GM12865 (cell line): Measurements from ENCODE around the gene GATA1.

Experiments used
- DNase-seq: peaks from one replicate; pipeline ENCODE4 v3.0.0; 2010; ENCODE audit warnings: low read depth
- H3K4me3 ChIP-seq: 2 replicates; pipeline ENCODE4 v1.5.1; 2011; ENCODE audit warnings: mild to moderate bottlenecking, low read depth, low read length, control low read depth
- CTCF ChIP-seq: IDR thresholded peaks from 2 replicates; pipeline ENCODE4 v1.5.1; 2011; ENCODE audit warnings: low read length, control low read depth, low read depth, inconsistent platforms; ENCODE audit not compliant: insufficient read depth; ENCODE audit errors: missing control alignments

GATA1 gene

DNA sequence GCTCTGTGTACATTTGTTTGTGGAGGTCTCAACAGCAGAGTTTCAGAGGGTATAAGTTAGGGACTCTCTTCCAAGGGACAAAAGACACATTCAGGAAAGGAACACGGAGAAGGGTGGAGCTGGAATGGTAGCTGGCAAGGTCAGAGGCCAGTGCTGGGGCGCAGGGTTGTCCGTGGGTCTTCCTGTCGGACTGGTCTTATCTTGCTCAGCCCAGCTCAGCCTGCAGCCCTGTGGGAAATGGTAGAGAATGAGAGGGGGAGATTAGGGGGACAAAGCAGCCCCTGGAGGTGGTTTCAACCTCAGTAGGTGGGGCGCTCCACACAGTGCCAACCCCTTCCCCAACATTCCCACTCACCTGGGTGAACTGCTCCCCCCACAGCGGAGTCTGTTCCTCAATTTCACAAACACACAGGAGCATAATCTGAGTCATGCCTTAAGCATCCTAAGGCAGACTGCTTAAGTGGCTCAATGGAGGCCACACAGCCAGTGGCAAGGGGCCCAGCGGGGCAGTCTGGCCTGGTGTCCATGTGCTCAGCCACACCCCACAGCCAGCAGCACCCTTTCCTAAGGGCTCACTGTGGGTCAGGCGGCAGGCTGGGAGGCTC is 8.6 kb downstream of the GATA1 start:
- H3K4me3 ChIP-seq = no peak overlapping the region
- no peak for TF ChIP-seq CTCF
- DNase-seq = no peak

DNA sequence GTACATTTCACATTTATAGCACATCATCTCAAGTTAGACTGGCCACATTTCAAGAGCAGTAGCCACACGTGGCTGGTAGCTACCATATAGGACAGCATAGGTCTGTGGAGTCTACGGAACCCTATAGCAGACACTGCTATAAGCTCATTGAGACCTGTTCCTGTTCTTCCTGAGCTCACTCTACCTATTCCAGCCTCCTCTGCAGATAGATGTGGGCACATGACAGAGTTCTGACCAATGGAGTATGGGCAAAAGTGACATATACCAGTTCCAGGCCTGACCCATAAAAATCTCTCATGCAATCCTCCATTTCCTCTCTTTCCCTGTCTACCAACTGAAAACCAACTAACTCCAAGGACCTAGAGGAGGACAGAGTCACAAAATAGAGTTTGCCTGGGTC is 11.9 kb downstream of the GATA1 start:
- TF ChIP-seq CTCF = no peak
- DNase-seq = no peak
- H3K4me3 ChIP-seq = no peak overlapping the region

GRCh38 chrX:48800574-48801279 is 14.3 kb downstream of the GATA1 start:
- TF ChIP-seq CTCF = no peak
- peak; percentile 3 for DNase-seq
- peak overlapping the region; percentile 70 for H3K4me3 ChIP-seq

DNA sequence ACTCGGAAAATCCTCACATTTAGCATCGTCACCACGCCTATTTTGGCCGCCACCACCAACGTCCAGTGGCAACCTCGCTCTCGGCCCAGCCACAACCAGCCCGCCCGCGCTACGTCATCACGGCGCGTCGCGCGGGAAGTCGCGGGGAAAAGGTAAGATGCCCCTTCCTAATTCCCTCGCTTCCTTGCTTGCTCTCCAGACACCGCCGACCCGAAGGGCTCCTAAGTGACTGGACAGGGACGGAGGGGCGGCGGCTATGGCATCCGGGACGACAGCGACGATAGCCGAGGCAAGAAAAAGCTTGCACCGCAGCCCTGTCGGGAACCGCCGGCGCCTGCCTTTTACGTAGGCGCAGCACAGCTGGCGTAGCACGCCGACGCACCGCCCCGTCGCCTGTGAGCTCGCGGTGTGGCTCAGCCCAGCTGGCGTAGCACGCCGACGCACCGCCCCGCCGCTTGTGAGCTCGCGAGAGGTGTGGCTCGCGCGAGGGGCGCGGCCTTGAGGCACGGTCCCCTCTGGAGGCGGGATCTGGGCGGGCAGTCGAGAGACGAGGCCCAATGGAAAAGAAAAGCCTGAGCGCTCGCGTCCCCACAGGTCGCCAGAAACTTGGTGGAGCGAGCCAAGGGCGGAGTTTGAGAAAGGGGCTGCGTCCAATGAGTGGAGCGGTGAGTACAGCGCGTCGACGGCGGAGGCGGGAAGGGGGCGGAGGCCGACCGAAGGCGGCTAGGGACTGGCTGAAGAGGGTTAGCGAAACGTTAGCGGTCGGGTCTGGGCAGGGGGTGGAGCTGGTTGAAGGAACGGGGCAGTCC is 15.1 kb downstream of the GATA1 start, which contains the start of gene HDAC6:
HDAC6 (plus strand) TSS at position 788 of the 809 bp plus-strand sequence. CDS start 626 bp downstream, outside the sequence.
- no peak for TF ChIP-seq CTCF
- peak within 1 kb of the TSS; percentile 83 for H3K4me3 ChIP-seq
- peak; percentile 99 for DNase-seq

DNA sequence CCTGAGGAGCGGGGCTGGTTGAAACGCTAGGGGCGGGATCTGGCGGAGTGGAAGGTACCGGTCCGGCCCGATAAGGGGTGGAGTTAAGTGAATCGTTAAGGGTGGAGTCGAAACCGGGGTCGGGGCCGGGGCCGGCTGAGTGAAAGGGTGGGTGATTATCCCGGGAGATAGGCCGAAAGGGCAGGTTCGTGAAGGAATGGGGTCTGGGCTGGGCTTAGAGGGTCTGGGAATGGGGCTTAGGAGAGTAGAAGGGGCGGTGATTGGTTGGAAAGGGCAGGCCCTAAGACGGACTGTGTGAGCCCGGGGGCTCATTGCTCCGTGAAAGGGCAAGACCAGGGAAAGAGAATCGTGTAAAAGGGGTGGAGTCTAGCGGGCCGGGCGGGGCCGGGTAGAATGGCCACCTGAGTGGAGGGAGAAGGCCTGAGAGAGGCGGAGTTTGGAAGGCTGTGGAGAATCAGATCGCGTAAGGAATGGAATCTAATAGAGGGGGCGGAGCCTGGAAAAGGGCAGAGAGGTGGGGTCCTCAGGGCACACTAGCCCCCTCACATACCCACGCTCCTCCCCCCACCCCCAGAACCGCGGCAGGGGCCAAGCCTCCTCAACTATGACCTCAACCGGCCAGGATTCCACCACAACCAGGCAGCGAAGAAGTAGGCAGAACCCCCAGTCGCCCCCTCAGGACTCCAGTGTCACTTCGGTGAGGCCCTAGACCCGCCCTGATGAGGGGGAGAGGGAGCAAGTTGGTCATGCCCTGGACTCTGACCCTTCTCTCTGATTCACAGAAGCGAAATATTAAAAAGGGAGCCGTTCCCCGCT is 15.9 kb downstream of the GATA1 start:
- DNase-seq = peak; percentile 86
- H3K4me3 ChIP-seq = peak overlapping the region; percentile 83
- no peak for TF ChIP-seq CTCF

GRCh38 chrX:48802905-48803200 is 16.5 kb downstream of the GATA1 start:
- no peak for DNase-seq
- no peak for TF ChIP-seq CTCF

More at GRCh38 chrX:48802905-48803200, 16.5 kb downstream of the GATA1 start:
- H3K4me3 ChIP-seq = peak overlapping the region; percentile 83
